UCSD-AML1 (cell line): ENCODE measurements around the gene HNRNPM.
"Not testable (repeated sequence)": the region's sequence is repeated elsewhere in the genome, so short reads cannot be mapped to it uniquely, and the experiment has no call there.

Experiments
- DNase-seq: peaks from one replicate; lab custom pipeline; 2025; ENCODE audit not compliant: unreplicated experiment; lab: John Stamatoyannopoulos, UW

Gene HNRNPM

DNA sequence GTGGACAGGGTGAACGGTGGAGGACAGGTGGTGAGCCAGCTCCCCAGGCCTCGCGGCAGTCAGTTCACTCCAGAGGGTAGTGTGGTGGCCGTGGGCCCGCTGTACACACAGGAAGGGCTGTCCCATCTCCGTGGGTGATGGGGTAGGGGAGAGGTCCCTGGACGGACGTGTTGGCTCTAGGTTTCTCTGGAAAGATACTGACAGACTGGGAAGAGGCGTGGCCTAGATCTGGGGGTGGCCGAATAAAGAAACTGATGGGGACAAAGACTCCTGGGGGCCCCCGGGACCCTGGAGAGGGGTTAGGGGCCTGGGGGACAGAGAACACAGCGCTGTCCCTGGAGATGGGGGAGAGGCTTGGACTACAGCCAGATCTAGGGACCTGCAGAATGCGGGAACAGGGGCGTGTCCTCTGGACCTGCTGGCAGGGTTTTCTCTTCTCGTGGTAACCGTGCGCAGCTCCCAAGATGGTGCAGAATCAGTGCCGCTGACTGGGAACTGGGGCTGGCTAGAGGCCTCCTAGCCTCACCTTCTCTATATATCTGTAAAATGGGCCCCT is 61.7 kb downstream of the HNRNPM start:
- DNase-seq, result no peak

DNA sequence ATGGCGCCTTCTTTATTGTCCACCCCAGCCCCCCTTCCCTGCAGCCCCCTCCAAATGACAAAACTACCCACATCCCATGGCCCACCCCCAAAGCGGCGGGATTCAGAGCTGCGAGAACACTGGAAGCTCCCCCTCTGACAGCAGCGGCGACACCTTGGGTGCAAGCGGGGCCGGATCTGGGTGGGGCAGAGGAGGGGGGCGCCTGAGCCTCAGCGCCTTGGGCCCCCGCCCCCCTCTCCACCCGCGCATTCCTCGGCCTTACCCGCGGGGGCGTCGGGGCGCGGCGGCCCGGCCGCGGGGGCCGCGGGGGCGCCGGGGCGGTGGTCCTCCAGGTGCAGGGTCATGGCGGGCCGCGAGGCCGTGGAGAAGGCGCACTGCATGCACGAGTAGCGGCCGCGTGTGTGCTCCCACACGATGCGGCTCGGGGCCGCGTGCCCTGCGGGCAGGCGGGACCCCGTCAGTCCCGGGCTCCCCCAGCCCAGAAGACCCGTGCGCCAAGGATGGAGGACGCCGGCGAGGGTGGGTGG is 65.9 kb downstream of the HNRNPM start:
- DNase-seq, result no peak

- no peak for DNase-seq
Measured at GRCh38 chr19:8511573-8512101, 66.9 kb downstream of the HNRNPM start.

GRCh38 chr19:8512115-8512967 is 67.6 kb downstream of the HNRNPM start:
- DNase-seq, result peak; percentile 36

DNA sequence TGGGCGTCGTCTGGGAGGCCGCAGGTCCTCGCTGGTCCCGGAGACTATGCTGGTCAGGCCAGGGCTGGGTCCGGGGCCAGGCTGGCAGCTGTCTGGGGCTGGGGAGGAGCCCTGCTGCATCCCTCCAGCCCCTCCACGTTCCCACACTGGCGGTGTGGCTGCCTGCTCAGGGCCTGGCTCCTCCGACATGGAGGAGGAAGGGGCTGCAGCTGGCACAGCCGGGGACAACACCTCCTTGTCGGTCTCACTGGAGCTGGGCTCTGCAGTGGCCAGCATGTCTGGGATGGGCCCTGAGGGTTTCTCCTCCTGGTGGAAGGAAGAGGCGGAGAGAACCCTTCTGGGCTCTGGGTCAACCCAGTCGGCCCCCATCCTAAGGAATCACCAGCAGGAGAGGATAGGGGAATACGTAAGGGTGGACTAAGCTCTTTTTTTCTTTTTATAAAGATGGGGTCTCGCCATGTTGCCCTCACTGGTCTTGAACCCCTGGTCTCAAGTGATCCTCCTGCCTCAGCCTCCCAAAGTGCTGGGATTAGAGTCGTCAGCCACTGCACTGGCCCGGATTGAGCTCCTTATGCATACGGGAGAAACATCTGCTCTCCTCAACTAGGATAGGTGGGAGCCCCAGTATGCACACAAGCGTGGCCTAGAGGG is 68.4 kb downstream of the HNRNPM start:
- no peak for DNase-seq

- peak; percentile 94 for DNase-seq
Measured at GRCh38 chr19:8513687-8514504, 69.1 kb downstream of the HNRNPM start, which contains the start of gene ZNF414. Gene ZNF414, minus strand, starts transcription at chr19:8514167. Its CDS starts 121 bp downstream, at chr19:8514046.

DNA sequence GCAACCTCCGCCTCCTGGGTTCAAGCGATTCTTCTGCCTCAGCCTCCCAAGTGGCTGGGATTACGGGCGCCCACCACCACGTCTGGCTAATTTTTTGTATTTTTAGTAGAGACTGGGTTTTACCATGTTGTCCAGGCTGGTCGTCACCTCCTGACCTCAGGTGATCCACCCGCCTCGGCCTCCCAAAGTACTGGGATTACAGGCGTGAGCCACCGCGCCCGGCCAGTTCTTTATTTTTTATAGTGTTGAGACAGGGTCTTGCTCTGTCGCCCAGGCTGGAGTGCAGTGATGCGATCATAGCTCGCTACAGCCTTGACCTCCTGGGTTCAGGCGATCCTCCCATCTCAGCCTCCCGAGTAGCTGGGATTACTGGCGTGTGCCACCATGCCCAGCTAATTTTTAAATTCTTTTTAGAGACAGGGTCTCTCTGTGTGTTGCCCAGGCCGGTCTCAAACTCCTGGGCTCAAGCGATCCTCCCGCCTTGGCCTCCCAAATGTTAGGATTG is 69.8 kb downstream of the HNRNPM start:
- not testable (repeated sequence) for DNase-seq

DNA sequence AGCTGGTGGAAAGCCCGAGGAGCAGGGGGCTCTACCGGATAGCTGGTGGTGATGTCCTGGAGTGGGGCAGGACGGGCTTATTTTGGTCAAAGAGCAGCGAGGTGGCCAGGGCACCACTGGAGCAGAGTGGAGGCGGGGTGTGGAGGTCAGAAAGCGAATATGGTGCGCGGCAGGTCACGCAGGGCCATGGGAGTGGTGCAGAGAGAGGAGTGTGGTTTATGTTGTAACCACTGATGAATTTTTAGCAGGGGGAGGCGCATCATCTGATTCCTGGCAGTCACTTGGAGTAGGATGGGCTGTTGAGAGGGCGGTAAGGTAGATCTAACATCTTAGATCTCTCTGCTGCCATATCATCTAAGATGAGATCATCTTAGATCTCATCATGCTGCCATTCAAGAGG is 70.5 kb downstream of the HNRNPM start:
- no peak for DNase-seq

- DNase-seq, result peak; percentile 34
Measured at GRCh38 chr19:8517551-8518442, 73.0 kb downstream of the HNRNPM start.

DNA sequence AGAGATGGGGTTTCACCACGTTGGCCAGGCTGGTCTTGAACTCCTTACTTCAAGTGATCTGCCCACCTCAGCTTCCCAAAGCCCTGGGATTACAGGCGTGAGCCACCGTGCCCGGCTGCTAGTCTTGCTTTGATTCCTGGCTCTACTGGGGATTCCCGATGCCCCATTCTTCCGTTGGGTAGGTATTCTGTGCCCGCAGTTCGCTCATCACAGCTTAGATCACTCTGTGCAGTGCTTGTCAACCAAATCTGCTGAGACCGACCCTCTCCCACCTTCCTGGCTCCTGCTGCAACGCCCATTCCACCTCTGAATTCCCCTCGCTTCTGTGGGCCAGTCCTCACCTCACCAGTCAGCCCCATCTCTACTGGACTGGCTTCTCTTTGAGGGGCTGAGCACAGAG is 73.8 kb downstream of the HNRNPM start:
- no peak for DNase-seq

DNA sequence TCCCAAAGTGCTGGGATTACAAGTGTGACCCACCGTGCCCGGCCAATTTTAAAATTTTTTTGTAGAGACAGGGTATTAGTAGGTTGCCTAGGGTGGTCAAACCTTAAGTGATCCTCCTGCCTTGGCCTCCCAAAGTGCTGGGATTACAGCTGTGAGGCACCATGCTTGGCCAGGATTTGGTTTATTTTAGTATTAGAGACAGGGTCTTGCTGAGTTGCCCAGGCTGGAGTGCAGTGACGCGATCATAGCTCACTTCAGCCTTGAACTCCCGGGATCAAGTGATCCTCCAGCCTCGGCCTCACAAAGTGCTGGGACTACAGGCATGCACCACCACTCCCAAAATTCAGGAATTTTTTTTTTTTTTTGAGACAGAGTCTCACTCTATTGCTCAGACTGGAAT is 74.6 kb downstream of the HNRNPM start:
- DNase-seq, result no peak

DNA sequence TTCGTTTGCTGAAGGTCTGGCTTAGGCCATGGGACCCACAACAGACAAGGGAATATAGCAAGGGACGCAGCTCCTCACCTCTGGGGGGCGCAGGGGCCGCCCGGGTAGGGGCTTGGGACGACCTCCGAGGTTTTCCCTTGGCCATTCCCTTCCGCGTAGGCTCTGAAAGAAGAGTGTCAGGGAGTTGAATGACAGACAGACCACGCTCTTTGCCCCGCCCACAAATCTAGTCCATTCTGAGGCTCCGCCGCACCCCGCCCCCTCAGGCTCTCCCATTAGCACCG is 80.6 kb downstream of the HNRNPM start:
- DNase-seq, result no peak

GRCh38 chr19:8526345-8527091 is 81.7 kb downstream of the HNRNPM start:
- DNase-seq, result no peak

DNA sequence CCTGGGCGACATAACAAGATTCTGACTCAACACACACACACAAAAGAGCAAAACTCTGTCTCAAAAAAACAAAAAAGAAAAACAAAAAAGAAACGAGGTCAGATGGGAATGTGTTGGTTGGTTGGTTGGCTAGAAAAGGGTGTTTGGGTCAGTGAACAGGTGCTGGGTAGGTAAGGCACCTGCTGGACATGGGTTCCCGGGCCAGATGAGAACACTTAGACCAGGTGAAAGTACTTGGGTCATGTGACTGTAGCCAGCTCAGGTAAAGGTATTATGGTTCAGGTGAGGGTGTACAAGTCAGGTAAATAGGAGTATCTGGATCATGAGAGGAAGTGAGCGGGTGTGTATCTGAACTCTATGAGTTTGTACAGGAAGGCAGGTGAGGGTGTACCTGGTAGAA is 83.7 kb downstream of the HNRNPM start:
- no peak for DNase-seq

GRCh38 chr19:8529369-8530006 is 84.7 kb downstream of the HNRNPM start:
- DNase-seq, result no peak

DNA sequence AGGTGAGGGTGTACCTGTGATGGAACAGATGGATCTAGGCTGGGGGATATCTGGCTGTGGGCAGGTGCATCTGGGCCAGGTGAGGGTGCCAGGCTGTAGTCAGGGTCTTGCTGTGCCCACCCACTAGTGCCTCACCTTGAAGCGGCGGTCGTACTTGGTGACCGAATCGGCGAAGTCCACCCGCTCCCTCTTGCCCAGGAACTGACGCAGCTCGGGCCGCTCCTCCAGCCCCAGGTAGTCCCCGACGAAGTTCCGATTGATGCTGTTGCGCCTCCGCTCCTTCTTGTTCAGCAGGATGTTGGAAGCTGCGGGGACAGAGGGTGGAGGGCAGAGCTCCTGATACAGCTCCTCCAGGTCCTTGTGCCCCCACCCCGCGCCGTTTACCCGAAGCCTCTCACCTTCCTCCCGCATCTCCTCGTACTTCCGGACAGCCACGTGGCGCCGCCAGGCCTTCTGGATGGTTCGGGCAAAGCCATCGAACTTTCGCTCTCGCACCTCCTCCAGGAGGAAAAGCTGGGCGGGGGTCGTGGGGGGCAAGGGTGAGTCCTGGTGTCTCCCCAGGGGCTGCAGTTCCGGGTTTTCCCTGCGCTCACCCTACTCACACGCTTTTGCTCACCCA is 85.4 kb downstream of the HNRNPM start:
- DNase-seq, result no peak

GRCh38 chr19:8531470-8531869 is 86.7 kb downstream of the HNRNPM start:
- DNase-seq, result no peak

- DNase-seq, result no peak
Measured at GRCh38 chr19:8532225-8532624, 87.5 kb downstream of the HNRNPM start.
